Hepatocyte (in vitro differentiated cells): ENCODE data around the gene L3HYPDH.

Experiments
- EZH2 ChIP-seq: fragments of 200-600 bp; sonication (generic); IDR thresholded peaks from 2 replicates; pipeline ENCODE4 v1.6.1; 2016; ENCODE audit warnings: antibody characterized with exemption, mild to moderate bottlenecking, borderline replicate concordance
- EZH2phosphoT487 ChIP-seq: fragments of 200-600 bp; sonication (generic); IDR thresholded peaks from one replicate; pipeline ENCODE4 v1.6.1; 2018; ENCODE audit warnings: antibody characterized with exemption, mild to moderate bottlenecking, low read depth, moderate library complexity; ENCODE audit not compliant: unreplicated experiment, severe bottlenecking
- TF ChIP-seq, protein P1 (sequence below): fragments of 200-600 bp; sonication (generic); IDR thresholded peaks from 2 replicates; pipeline ENCODE4 v1.5.1; 2016; ENCODE audit warnings: antibody characterized with exemption, mild to moderate bottlenecking; ENCODE audit not compliant: poor library complexity

DNA sequence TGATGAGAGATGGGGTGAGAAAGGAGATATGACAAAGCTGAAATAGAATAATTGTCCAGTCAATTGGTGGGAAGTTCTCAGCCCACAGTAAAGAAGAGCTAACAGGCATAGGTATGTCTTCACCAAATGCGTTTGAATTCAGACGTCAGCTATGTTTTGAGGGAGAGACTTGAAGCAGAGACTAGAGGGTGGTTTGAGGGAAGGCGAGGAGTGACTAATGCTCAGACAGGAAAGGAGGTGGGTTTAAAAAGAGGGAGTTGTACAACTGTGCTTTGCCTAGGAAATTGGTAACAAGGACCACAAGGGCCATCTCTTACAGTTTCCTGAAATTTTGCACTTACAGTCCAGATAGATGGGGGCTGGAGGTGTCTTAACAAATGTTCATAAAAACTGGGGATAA, 6.5 kb upstream of the L3HYPDH start:
- TF ChIP-seq, protein P1, sequence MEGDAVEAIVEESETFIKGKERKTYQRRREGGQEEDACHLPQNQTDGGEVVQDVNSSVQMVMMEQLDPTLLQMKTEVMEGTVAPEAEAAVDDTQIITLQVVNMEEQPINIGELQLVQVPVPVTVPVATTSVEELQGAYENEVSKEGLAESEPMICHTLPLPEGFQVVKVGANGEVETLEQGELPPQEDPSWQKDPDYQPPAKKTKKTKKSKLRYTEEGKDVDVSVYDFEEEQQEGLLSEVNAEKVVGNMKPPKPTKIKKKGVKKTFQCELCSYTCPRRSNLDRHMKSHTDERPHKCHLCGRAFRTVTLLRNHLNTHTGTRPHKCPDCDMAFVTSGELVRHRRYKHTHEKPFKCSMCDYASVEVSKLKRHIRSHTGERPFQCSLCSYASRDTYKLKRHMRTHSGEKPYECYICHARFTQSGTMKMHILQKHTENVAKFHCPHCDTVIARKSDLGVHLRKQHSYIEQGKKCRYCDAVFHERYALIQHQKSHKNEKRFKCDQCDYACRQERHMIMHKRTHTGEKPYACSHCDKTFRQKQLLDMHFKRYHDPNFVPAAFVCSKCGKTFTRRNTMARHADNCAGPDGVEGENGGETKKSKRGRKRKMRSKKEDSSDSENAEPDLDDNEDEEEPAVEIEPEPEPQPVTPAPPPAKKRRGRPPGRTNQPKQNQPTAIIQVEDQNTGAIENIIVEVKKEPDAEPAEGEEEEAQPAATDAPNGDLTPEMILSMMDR: no peak
- TF ChIP-seq EZH2 (no peak), EZH2phosphoT487 (no peak)
